ENCODE measurements around the gene ANGPTL1. TPM values are rescaled to one million over a fixed set of nuclear protein-coding genes. Genes with fewer than 3 reads are reported as not detected.

ANGPTL1 gene
- total RNA-seq, 2 experiments from 2014 or later = not detected

DNA sequence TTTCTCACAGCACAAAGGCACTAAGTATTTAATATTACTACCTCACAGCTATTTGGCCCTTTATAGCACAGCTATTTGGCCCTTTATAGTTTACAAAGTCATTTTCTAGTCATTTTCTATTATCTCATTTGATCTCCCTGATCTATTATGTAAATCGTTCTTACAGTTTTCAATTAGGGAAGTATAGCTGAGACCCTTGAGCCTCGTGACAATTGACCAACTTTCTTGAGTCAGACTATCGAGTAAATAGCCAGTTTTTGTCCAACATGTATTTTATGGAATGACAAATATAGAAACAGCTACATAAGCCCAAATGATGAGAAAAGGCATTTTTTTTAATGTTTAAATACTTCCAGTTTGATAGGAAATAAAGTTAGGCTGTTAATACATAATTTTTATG, 7.0 kb upstream of the ANGPTL1 start:
- Mint-ChIP-seq H3K36me3 (ENCODE audit: low read depth) (peaks cover 1% of the 10 kb centered on the region), H3K4me1 (ENCODE audit: low read depth) (no peaks in the 10 kb centered on the region), H3K27ac (no peak overlapping the region), H3K27me3 (no peaks in the 10 kb centered on the region), H3K4me3 (no peak overlapping the region), H3K9me3 (no peaks in the 10 kb centered on the region)
- no peaks in the 10 kb centered on the region for H3K36me3 ChIP-seq (ENCODE audit: insufficient read depth, low read length)
- POLR2A ChIA-PET = no interaction called here
- no peak overlapping the region for H3K4me3 ChIP-seq (ENCODE audit: low read length)
- H3K4me1 ChIP-seq (ENCODE audit: insufficient read depth, low read length) = no peaks in the 10 kb centered on the region
- CTCF ChIA-PET = interaction anchor here (0.8 kb wide), 1 partner anchor 27 kb away, joined by 3 read pairs; no protein-coding TSS in a partner anchor
- intact Hi-C loops (cut with DNase I, micrococcal nuclease) = no loop called here
- ATAC-seq (ENCODE audit: poor library complexity) = no peak
- H3K27me3 ChIP-seq (ENCODE audit: control insufficient read depth in 1 of 2, insufficient read depth in 2 of 2, low read length in 2 of 2) = no peaks in the 10 kb centered on the region
- TF ChIP-seq, protein P1, sequence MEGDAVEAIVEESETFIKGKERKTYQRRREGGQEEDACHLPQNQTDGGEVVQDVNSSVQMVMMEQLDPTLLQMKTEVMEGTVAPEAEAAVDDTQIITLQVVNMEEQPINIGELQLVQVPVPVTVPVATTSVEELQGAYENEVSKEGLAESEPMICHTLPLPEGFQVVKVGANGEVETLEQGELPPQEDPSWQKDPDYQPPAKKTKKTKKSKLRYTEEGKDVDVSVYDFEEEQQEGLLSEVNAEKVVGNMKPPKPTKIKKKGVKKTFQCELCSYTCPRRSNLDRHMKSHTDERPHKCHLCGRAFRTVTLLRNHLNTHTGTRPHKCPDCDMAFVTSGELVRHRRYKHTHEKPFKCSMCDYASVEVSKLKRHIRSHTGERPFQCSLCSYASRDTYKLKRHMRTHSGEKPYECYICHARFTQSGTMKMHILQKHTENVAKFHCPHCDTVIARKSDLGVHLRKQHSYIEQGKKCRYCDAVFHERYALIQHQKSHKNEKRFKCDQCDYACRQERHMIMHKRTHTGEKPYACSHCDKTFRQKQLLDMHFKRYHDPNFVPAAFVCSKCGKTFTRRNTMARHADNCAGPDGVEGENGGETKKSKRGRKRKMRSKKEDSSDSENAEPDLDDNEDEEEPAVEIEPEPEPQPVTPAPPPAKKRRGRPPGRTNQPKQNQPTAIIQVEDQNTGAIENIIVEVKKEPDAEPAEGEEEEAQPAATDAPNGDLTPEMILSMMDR (IDR thresholded peaks at IDR 0.05) = no peak
- no peak overlapping the region for H3K27ac ChIP-seq (ENCODE audit: low read depth in 1 of 2, low read length in 2 of 2)
- H3K9me3 ChIP-seq (ENCODE audit: control insufficient read depth in 1 of 2, insufficient read depth in 1 of 2, low read length in 2 of 2) = no peaks in the 10 kb centered on the region
- no peak for DNase-seq

DNA sequence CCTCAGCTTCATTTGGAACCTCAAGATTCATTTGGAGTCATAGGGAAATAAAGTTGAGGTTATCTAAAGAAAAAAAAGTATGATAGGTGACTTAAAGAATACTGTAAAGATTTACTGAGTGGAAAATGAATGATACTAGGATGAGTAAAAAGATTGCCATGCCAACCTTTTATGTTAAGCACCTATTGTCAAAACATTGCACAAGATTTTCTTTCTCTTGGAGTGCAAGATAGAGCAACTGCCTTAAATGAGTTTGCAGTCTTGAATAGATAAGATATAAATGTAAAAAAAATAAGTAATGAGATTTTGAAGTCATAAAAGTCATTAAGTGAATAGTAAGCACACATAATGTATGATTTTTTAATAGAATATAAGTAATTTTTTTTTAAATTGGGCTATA, 5.1 kb upstream of the ANGPTL1 start:
- H3K9me3 ChIP-seq (ENCODE audit: control insufficient read depth in 1 of 2, insufficient read depth in 1 of 2, low read length in 2 of 2) = no peaks in the 10 kb centered on the region
- H3K4me1 Mint-ChIP-seq (ENCODE audit: low read depth) = no peaks in the 10 kb centered on the region
- CTCF ChIA-PET = no interaction called here
- H3K27me3 ChIP-seq (ENCODE audit: control insufficient read depth in 1 of 2, insufficient read depth in 2 of 2, low read length in 2 of 2) = no peaks in the 10 kb centered on the region
- H3K27ac Mint-ChIP-seq = no peak overlapping the region
- DNase-seq (no peak), ATAC-seq (ENCODE audit: poor library complexity) (no peak)
- H3K27ac ChIP-seq (ENCODE audit: low read depth in 1 of 2, low read length in 2 of 2) = no peak overlapping the region
- H3K27me3 Mint-ChIP-seq = no peaks in the 10 kb centered on the region
- H3K36me3 Mint-ChIP-seq (ENCODE audit: low read depth) = no peaks in the 10 kb centered on the region
- POLR2A ChIA-PET = no interaction called here
- H3K4me1 ChIP-seq (ENCODE audit: insufficient read depth, low read length) = no peaks in the 10 kb centered on the region
- TF ChIP-seq, protein P1 (IDR thresholded peaks at IDR 0.05) = no peak
- H3K4me3 ChIP-seq (ENCODE audit: low read length) = no peak overlapping the region
- H3K36me3 ChIP-seq (ENCODE audit: insufficient read depth, low read length) = no peaks in the 10 kb centered on the region
- no peaks in the 10 kb centered on the region for H3K9me3 Mint-ChIP-seq
- intact Hi-C loops (cut with DNase I, micrococcal nuclease) = no loop called here
- H3K4me3 Mint-ChIP-seq = no peak overlapping the region

DNA sequence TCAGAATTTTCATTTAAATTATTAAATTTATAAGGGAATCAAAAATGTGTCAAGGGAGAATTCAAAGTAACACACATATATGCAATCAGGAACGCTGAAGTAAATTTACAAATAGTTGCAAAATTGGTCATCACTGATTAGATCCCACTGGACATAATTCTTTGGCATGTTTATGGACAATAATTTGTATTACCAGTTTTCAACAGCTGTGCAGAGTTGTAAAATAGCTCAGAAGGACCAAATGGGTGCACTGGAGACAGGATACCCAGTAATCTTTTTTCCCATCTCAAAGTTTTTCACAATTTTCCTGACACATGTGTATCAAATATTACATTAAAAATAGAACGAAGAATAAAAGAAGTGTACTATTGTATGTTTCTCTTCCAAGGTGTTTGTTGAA, 4.1 kb upstream of the ANGPTL1 start:
- no peaks in the 10 kb centered on the region for H3K9me3 ChIP-seq (ENCODE audit: control insufficient read depth in 1 of 2, insufficient read depth in 1 of 2, low read length in 2 of 2)
- ChIA-PET CTCF (no interaction called here), POLR2A (no interaction called here)
- no peaks in the 10 kb centered on the region for H3K4me1 Mint-ChIP-seq (ENCODE audit: low read depth)
- H3K27ac Mint-ChIP-seq = no peak overlapping the region
- no peaks in the 10 kb centered on the region for H3K9me3 Mint-ChIP-seq
- ATAC-seq (ENCODE audit: poor library complexity) (no peak), DNase-seq (no peak)
- H3K27ac ChIP-seq (ENCODE audit: low read depth in 1 of 2, low read length in 2 of 2) = no peak overlapping the region
- TF ChIP-seq, protein P1 (IDR thresholded peaks at IDR 0.05) = no peak
- H3K36me3 Mint-ChIP-seq (ENCODE audit: low read depth) = no peaks in the 10 kb centered on the region
- H3K27me3 Mint-ChIP-seq = no peaks in the 10 kb centered on the region
- no peaks in the 10 kb centered on the region for H3K36me3 ChIP-seq (ENCODE audit: insufficient read depth, low read length)
- no peak overlapping the region for H3K4me3 ChIP-seq (ENCODE audit: low read length)
- intact Hi-C loops (cut with DNase I, micrococcal nuclease) = no loop called here
- no peaks in the 10 kb centered on the region for H3K4me1 ChIP-seq (ENCODE audit: insufficient read depth, low read length)
- no peak overlapping the region for H3K4me3 Mint-ChIP-seq
- H3K27me3 ChIP-seq (ENCODE audit: control insufficient read depth in 1 of 2, insufficient read depth in 2 of 2, low read length in 2 of 2) = no peaks in the 10 kb centered on the region
